ENCODE measurements around the gene SAMD7. TPM values are rescaled to one million over a fixed set of nuclear protein-coding genes. Genes with fewer than 3 reads are reported as not detected.

Gene SAMD7
- total and polyA plus RNA-seq, 9 of the 15 experiments (the other 6 are each of a cell fraction or from before 2014, with no cell fraction given): not detected

DNA sequence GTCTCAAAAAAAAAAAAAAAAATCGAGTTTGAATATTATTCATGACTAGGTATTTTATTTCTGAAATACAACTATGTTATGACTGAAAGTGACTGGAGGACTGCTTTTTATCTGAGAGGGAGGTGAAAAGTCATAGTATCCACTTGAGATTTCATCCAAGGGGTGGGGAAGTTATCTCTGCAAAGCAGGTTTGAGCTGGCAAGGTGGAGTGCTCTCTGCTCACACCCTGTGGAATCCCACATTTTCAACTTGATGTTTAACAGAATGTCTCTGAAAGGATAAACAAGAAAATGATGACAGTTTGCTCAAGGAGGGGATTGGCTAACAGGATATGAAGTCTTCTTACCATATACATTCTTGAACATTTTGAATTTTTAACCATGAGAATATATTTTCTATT, 27.9 kb downstream of the SAMD7 start (continued):
- TF ChIP-seq, protein P1, sequence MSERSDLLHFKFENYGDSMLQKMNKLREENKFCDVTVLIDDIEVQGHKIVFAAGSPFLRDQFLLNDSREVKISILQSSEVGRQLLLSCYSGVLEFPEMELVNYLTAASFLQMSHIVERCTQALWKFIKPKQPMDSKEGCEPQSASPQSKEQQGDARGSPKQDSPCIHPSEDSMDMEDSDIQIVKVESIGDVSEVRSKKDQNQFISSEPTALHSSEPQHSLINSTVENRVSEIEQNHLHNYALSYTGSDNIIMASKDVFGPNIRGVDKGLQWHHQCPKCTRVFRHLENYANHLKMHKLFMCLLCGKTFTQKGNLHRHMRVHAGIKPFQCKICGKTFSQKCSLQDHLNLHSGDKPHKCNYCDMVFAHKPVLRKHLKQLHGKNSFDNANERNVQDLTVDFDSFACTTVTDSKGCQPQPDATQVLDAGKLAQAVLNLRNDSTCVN (CRISPR knock-in tag; IDR thresholded peaks at IDR 0.05): no peak
- TF ChIP-seq OTX1 (CRISPR knock-in tag; IDR thresholded peaks at IDR 0.05): no peak
- 0 out of 2 replicates have a peak, but pooled peaks have one; percentile 12 for TF ChIP-seq NFIC (IDR thresholded peaks at IDR 0.05)
- TF ChIP-seq ILK (tag; IDR thresholded peaks at IDR 0.05; ENCODE audit: borderline replicate concordance, low read depth): no peak
- peak; percentile 80 for TF ChIP-seq CBFA2T3 (IDR thresholded peaks at IDR 0.05)
- TF ChIP-seq TEAD1 (CRISPR knock-in tag; IDR thresholded peaks at IDR 0.05): no peak
- TF ChIP-seq MXI1 (IDR thresholded peaks at IDR 0.05; ENCODE audit: low read depth, low read length): no peak
- TF ChIP-seq NONO (IDR thresholded peaks at IDR 0.05; ENCODE audit: low read depth in 2 of 2, low read length in 1 of 2): no peak
- TF ChIP-seq, protein P2, sequence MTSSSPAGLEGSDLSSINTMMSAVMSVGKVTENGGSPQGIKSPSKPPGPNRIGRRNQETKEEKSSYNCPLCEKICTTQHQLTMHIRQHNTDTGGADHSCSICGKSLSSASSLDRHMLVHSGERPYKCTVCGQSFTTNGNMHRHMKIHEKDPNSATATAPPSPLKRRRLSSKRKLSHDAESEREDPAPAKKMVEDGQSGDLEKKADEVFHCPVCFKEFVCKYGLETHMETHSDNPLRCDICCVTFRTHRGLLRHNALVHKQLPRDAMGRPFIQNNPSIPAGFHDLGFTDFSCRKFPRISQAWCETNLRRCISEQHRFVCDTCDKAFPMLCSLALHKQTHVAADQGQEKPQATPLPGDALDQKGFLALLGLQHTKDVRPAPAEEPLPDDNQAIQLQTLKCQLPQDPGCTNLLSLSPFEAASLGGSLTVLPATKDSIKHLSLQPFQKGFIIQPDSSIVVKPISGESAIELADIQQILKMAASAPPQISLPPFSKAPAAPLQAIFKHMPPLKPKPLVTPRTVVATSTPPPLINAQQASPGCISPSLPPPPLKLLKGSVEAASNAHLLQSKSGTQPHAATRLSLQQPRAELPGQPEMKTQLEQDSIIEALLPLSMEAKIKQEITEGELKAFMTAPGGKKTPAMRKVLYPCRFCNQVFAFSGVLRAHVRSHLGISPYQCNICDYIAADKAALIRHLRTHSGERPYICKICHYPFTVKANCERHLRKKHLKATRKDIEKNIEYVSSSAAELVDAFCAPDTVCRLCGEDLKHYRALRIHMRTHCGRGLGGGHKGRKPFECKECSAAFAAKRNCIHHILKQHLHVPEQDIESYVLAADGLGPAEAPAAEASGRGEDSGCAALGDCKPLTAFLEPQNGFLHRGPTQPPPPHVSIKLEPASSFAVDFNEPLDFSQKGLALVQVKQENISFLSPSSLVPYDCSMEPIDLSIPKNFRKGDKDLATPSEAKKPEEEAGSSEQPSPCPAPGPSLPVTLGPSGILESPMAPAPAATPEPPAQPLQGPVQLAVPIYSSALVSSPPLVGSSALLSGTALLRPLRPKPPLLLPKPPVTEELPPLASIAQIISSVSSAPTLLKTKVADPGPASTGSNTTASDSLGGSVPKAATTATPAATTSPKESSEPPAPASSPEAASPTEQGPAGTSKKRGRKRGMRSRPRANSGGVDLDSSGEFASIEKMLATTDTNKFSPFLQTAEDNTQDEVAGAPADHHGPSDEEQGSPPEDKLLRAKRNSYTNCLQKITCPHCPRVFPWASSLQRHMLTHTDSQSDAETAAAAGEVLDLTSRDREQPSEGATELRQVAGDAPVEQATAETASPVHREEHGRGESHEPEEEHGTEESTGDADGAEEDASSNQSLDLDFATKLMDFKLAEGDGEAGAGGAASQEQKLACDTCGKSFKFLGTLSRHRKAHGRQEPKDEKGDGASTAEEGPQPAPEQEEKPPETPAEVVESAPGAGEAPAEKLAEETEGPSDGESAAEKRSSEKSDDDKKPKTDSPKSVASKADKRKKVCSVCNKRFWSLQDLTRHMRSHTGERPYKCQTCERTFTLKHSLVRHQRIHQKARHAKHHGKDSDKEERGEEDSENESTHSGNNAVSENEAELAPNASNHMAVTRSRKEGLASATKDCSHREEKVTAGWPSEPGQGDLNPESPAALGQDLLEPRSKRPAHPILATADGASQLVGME (CRISPR knock-in tag; IDR thresholded peaks at IDR 0.05): no peak
- no peak for TF ChIP-seq RFX5 (IDR thresholded peaks at IDR 0.05; ENCODE audit: low read depth, low read length)
- TF ChIP-seq MTA1 (IDR thresholded peaks at IDR 0.05; ENCODE audit: borderline replicate concordance): no peak
- TF ChIP-seq ZNF282 (CRISPR knock-in tag; IDR thresholded peaks at IDR 0.05): no peak
- TF ChIP-seq, protein P3, sequence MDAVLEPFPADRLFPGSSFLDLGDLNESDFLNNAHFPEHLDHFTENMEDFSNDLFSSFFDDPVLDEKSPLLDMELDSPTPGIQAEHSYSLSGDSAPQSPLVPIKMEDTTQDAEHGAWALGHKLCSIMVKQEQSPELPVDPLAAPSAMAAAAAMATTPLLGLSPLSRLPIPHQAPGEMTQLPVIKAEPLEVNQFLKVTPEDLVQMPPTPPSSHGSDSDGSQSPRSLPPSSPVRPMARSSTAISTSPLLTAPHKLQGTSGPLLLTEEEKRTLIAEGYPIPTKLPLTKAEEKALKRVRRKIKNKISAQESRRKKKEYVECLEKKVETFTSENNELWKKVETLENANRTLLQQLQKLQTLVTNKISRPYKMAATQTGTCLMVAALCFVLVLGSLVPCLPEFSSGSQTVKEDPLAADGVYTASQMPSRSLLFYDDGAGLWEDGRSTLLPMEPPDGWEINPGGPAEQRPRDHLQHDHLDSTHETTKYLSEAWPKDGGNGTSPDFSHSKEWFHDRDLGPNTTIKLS (IDR thresholded peaks at IDR 0.05; ENCODE audit: borderline replicate concordance, low read depth): no peak
- 0 out of 4 replicates have a peak, but pooled peaks of 1 of the 2 experiments have one; percentile 17 for TF ChIP-seq TRIM24 (IDR thresholded peaks at IDR 0.05)
- no peak for TF ChIP-seq SIX5 (IDR thresholded peaks at IDR 0.05; ENCODE audit: borderline replicate concordance in 1 of 2, insufficient read depth in 1 of 2, low read depth in 1 of 2, low read length in 2 of 2)
- TF ChIP-seq ZNF23 (CRISPR knock-in tag; IDR thresholded peaks at IDR 0.05): no peak
- TF ChIP-seq ZNF57 (CRISPR knock-in tag; IDR thresholded peaks at IDR 0.05): no peak
- TF ChIP-seq, protein P4, sequence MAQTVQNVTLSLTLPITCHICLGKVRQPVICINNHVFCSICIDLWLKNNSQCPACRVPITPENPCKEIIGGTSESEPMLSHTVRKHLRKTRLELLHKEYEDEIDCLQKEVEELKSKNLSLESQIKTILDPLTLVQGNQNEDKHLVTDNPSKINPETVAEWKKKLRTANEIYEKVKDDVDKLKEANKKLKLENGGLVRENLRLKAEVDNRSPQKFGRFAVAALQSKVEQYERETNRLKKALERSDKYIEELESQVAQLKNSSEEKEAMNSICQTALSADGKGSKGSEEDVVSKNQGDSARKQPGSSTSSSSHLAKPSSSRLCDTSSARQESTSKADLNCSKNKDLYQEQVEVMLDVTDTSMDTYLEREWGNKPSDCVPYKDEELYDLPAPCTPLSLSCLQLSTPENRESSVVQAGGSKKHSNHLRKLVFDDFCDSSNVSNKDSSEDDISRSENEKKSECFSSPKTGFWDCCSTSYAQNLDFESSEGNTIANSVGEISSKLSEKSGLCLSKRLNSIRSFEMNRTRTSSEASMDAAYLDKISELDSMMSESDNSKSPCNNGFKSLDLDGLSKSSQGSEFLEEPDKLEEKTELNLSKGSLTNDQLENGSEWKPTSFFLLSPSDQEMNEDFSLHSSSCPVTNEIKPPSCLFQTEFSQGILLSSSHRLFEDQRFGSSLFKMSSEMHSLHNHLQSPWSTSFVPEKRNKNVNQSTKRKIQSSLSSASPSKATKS (CRISPR knock-in tag; IDR thresholded peaks at IDR 0.05): no peak
- TF ChIP-seq LCOR (CRISPR knock-in tag; IDR thresholded peaks at IDR 0.05): no peak
- no peak for TF ChIP-seq KDM2B (CRISPR knock-in tag; IDR thresholded peaks at IDR 0.05)

Data from K562 (cell line).